A673 (cell line): ENCODE data around the gene WHAMM. TPM values are rescaled to one million over a fixed set of nuclear protein-coding genes. Genes with fewer than 3 reads are reported as not detected.

Experiments used
- BruUV-seq: library from RNA; stranded (reverse); fragments of 400-500 nt; replicated peaks from 2 replicates; lab custom pipeline; 2021; lab: Mats Ljungman, UMichigan
- CTCF ChIA-PET: fragments of 300-600 bp; sonication (Branson Sonifier 250); formaldehyde crosslinking; loops from one replicate; lab custom pipeline; 2022; ENCODE audit warnings: antibody characterized with exemption; lab: Charles Lee
- POLR2A ChIA-PET: fragments of 300-600 bp; sonication (Branson Sonifier 250); formaldehyde crosslinking; loops from one replicate; lab custom pipeline; 2022; ENCODE audit warnings: antibody characterized with exemption; ENCODE audit not compliant: low non-redundant PET; lab: Charles Lee
- DNase-seq: peaks from one replicate; pipeline ENCODE4 v3.0.0-alpha.2; 2015; ENCODE audit warnings: low spot score
- H3K27ac ChIP-seq: fragments of 200-600 bp; sonication (generic); 2 replicates; pipeline ENCODE4 v1.5.1; 2016; ENCODE audit warnings: mixed run types, low read depth, mild to moderate bottlenecking, mixed read lengths, antibody characterized with exemption, low read length; ENCODE audit not compliant: poor library complexity, severe bottlenecking
- H3K27me3 ChIP-seq: fragments of 200-600 bp; sonication (generic); replicated peaks from 2 replicates; pipeline ENCODE4 v1.6.1; 2017; ENCODE audit warnings: mixed run types, low read depth, mild to moderate bottlenecking, mixed read lengths, antibody characterized with exemption, low read length; ENCODE audit not compliant: insufficient read depth, poor library complexity
- H3K36me3 ChIP-seq: fragments of 200-600 bp; sonication (generic); 2 replicates; pipeline ENCODE4 v1.6.1; 2016; ENCODE audit warnings: mixed run types, mild to moderate bottlenecking, mixed read lengths, antibody characterized with exemption, low read length; ENCODE audit not compliant: insufficient read depth, poor library complexity, severe bottlenecking
- H3K4me1 ChIP-seq: fragments of 200-600 bp; sonication (generic); 2 replicates; pipeline ENCODE4 v1.6.1; 2017; ENCODE audit warnings: mixed run types, mild to moderate bottlenecking, mixed read lengths, antibody characterized with exemption, low read length; ENCODE audit not compliant: insufficient read depth, poor library complexity, severe bottlenecking
- H3K4me3 ChIP-seq: fragments of 200-600 bp; sonication (generic); 2 replicates; pipeline ENCODE4 v1.5.1; 2016; ENCODE audit warnings: low read depth, mixed run types, mild to moderate bottlenecking, mixed read lengths, low read length; ENCODE audit not compliant: poor library complexity, severe bottlenecking
- H3K9me3 ChIP-seq: fragments of 200-600 bp; sonication (generic); 2 replicates; pipeline ENCODE4 v1.6.1; 2016; ENCODE audit warnings: mixed run types, low read depth, mild to moderate bottlenecking, mixed read lengths, antibody characterized with exemption, low read length; ENCODE audit not compliant: poor library complexity, severe bottlenecking
- CTCF ChIP-seq: fragments of 300-800, 200-600 bp; sonication (generic); conservative IDR thresholded peaks from 2 replicates; pipeline ENCODE4 v1.5.1; 2017; ENCODE audit warnings: low read depth, mild to moderate bottlenecking, antibody characterized with exemption, low read length, moderate library complexity, mixed read lengths
- EZH2 ChIP-seq: fragments of 200-600 bp; sonication (generic); IDR thresholded peaks from 2 replicates; pipeline ENCODE4 v1.6.1; 2017; ENCODE audit warnings: borderline replicate concordance, low read depth, mild to moderate bottlenecking, mixed read lengths, antibody characterized with exemption, low read length; ENCODE audit not compliant: poor library complexity, severe bottlenecking
- intact Hi-C: fragments of 100-400 bp; cut with micrococcal nuclease; formaldehyde crosslinking; loops from one replicate; pipeline ENCODE4 v1.10.0; 2022; ENCODE audit not compliant: unreplicated experiment
- total RNA-seq: library from RNA; stranded (reverse); gene quantifications from 2 replicates; pipeline ENCODE4 v1.2.3, GENCODE V29; 2021

WHAMM gene
- total RNA-seq, 1 experiment from 2014 or later = 5.1 TPM

GRCh38 chr15:82873000-82873680 is 63.7 kb downstream of the WHAMM start:
- Histone ChIP-seq H3K27me3 (no peaks in the 10 kb centered on the region), H3K36me3 (no peaks in the 10 kb centered on the region), H3K4me3 (no peak overlapping the region), H3K27ac (no peak overlapping the region), H3K4me1 (no peaks in the 10 kb centered on the region), H3K9me3 (no peaks in the 10 kb centered on the region)
- no peak for TF ChIP-seq CTCF
- TF ChIP-seq EZH2 = no peak
- BruUV-seq = no TSS peak
- DNase-seq = no peak
- intact Hi-C loops = no loop called here
- CTCF ChIA-PET = no interaction called here
- POLR2A ChIA-PET = no interaction called here

- no peak overlapping the region for H3K27ac ChIP-seq
- no peak overlapping the region for H3K4me3 ChIP-seq
- no peak for TF ChIP-seq CTCF
- H3K36me3 ChIP-seq = no peaks in the 10 kb centered on the region
- intact Hi-C loops = no loop called here
- CTCF ChIA-PET = no interaction called here
- no peaks in the 10 kb centered on the region for H3K4me1 ChIP-seq
- DNase-seq = no peak
- BruUV-seq = no TSS peak
- POLR2A ChIA-PET = no interaction called here
- H3K9me3 ChIP-seq = no peaks in the 10 kb centered on the region
- H3K27me3 ChIP-seq = no peaks in the 10 kb centered on the region
Measured at GRCh38 chr15:82874267-82874666, 64.8 kb downstream of the WHAMM start.

- H3K36me3 ChIP-seq = no peaks in the 10 kb centered on the region
- no peak overlapping the region for H3K27ac ChIP-seq
- intact Hi-C loops = no loop called here
- H3K27me3 ChIP-seq = no peaks in the 10 kb centered on the region
- no peaks in the 10 kb centered on the region for H3K4me1 ChIP-seq
- CTCF ChIA-PET = no interaction called here
- POLR2A ChIA-PET = no interaction called here
- TF ChIP-seq EZH2 (no peak), CTCF (no peak)
- BruUV-seq = no TSS peak
- DNase-seq = no peak
- H3K4me3 ChIP-seq = no peak overlapping the region
- H3K9me3 ChIP-seq = no peaks in the 10 kb centered on the region
Measured at GRCh38 chr15:82874961-82875360, 65.5 kb downstream of the WHAMM start.
